Transverse colon (tissue), 4 donors: ENCODE results near the gene WDR19. TPM values are rescaled to one million over a fixed set of nuclear protein-coding genes. Genes with fewer than 3 reads are reported as not detected.

Experiments
- DNase-seq: peaks from one replicate; pipeline ENCODE4 v3.0.0-alpha.2; 2019
- H3K27ac ChIP-seq, 4 donors: fragments of 200-600 bp; sonication (generic); 2 replicates each; pipeline ENCODE4 v1.5.1; 2016 to 2018; ENCODE audit warnings: inconsistent platforms in 4 of 4
- H3K27me3 ChIP-seq: fragments of 200-600 bp; sonication (generic); 2 replicates; pipeline ENCODE4 v1.5.1; 2017; ENCODE audit warnings: inconsistent platforms
- H3K36me3 ChIP-seq, 4 donors: fragments of 200-600 bp; sonication (generic); 2 replicates each; pipeline ENCODE4 v1.5.1; 2017 to 2019; ENCODE audit warnings: inconsistent platforms in 4 of 4
- H3K4me1 ChIP-seq, 4 donors: fragments of 200-600 bp; sonication (generic); 2 replicates each; pipeline ENCODE4 v1.5.1; 2017 to 2020; ENCODE audit warnings: inconsistent platforms in 4 of 4
- H3K4me3 ChIP-seq, 4 donors: fragments of 200-600 bp; sonication (generic); 1 replicate in 1 of 4; 2 replicates in 3 of 4; pipeline versions ENCODE4 v1.5.1 to v1.6.1; 2017 to 2019; ENCODE audit warnings: inconsistent platforms in 4 of 4
- H3K9me3 ChIP-seq, 2 donors: fragments of 200-600 bp; sonication (generic); 2 replicates each; pipeline ENCODE4 v1.5.1; 2017 to 2019; ENCODE audit warnings: inconsistent platforms in 2 of 2
- EP300 ChIP-seq: sonication (generic); formaldehyde crosslinking; IDR thresholded peaks from one replicate; pipeline ENCODE4 v1.6.1; 2017; ENCODE audit warnings: antibody characterized with exemption, low read depth
- POLR2A ChIP-seq: fragments of 450-650 bp; IDR thresholded peaks from one replicate; pipeline ENCODE4 v1.6.1; 2016; ENCODE audit warnings: antibody characterized with exemption, mild to moderate bottlenecking, moderate library complexity
- POLR2AphosphoS5 ChIP-seq, 3 donors: sonication (generic); formaldehyde crosslinking; IDR thresholded peaks; one replicate each; pipeline ENCODE4 v1.6.1; 2016; ENCODE audit warnings: antibody characterized with exemption in 3 of 3
- WGBS, 2 donors: methylation state at CpG; one replicate each; pipeline ENCODE4 v1.1.5; 2018; ENCODE audit warnings: low coverage in 1 of 2; 5-methylcytosine and 5-hydroxymethylcytosine counted together
- in situ Hi-C, 4 donors: fragments of 200-750 bp; cut with MboI; loops; one replicate each; pipeline versions ENCODE4 v1.15.0 to v1.15.1; 2017; ENCODE audit warnings: low sequenced_read_pairs in 3 of 4, low pct_ligation_motif_present in 1 of 4, low pct_unique_long_range_greater_than_20kb in 1 of 4
- intact Hi-C: fragments of 100-400 bp; cut with DNase I; formaldehyde crosslinking; loops from one replicate; pipeline ENCODE4 v1.15.1; 2023; ENCODE audit warnings: low total_unique reads
- total RNA-seq, 4 donors: library from RNA; depleted of rRNA; stranded (reverse); fragments of >200 nt; gene quantifications; one replicate each; pipeline ENCODE4 v1.1.0, GENCODE V29; 2016
- TF ChIP-seq, protein P1 (sequence below), 5 experiments: fragments of 200-600 bp in 3 of 5; fragments of 450-650 bp in 2 of 5; sonication (generic) in 3 of 5; IDR thresholded peaks; 1 replicate in 2 of 5; 2 replicates in 3 of 5; pipeline ENCODE4 v1.5.1; 2016 to 2017; ENCODE audit warnings: antibody characterized with exemption in 5 of 5, inconsistent platforms in 3 of 5, mild to moderate bottlenecking in 2 of 5, moderate library complexity in 1 of 5

Gene WDR19
- total RNA-seq, 4 donors from 2014 or later: 10.4 to 92.9 (median 36.4) TPM

DNA sequence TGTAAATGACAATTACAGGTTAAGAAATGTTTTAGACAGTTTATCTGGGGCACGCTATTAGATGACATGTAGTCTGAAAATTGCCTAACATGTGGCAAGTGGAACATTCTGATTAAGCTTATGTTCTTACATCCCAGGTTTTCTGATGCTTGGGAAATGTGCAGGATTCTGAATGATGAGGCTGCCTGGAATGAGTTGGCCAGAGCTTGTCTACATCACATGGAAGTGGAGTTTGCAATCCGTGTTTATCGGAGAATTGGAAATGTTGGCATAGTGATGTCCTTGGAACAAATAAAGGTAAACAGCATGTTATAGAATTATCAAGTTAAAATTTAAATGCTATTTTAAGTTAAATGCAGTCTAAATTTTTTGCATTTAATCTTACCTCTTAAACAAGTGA, 49.3 kb downstream of the WDR19 start:
- intact Hi-C loops: no loop called here

GRCh38 chr4:39232100-39232499, 49.8 kb downstream of the WDR19 start:
- no peak for DNase-seq
- H3K9me3 ChIP-seq: no peaks in the 10 kb centered on the region
- H3K36me3 ChIP-seq: peaks cover 0 to 17% (median 0%) of the 10 kb centered on the region in 4 donors
- H3K4me1 ChIP-seq: no peaks in the 10 kb centered on the region
- in situ Hi-C loops (no loop called here), intact Hi-C loops (no loop called here)
- no peaks in the 10 kb centered on the region for H3K27me3 ChIP-seq
- H3K4me3 ChIP-seq: no peak overlapping the region
- no peak overlapping the region for H3K27ac ChIP-seq
- 87 to 93% methylated on average over 3 to 7 of the region's 7 CpGs for WGBS, 2 donors
- TF ChIP-seq POLR2AphosphoS5 (IDR thresholded peaks at IDR 0.05) (no peak), EP300 (no peak), POLR2A (no peak)
- TF ChIP-seq, protein P1, sequence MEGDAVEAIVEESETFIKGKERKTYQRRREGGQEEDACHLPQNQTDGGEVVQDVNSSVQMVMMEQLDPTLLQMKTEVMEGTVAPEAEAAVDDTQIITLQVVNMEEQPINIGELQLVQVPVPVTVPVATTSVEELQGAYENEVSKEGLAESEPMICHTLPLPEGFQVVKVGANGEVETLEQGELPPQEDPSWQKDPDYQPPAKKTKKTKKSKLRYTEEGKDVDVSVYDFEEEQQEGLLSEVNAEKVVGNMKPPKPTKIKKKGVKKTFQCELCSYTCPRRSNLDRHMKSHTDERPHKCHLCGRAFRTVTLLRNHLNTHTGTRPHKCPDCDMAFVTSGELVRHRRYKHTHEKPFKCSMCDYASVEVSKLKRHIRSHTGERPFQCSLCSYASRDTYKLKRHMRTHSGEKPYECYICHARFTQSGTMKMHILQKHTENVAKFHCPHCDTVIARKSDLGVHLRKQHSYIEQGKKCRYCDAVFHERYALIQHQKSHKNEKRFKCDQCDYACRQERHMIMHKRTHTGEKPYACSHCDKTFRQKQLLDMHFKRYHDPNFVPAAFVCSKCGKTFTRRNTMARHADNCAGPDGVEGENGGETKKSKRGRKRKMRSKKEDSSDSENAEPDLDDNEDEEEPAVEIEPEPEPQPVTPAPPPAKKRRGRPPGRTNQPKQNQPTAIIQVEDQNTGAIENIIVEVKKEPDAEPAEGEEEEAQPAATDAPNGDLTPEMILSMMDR (IDR thresholded peaks at IDR 0.05): no peak

More for the DNA sequence above, 49.3 kb downstream of the WDR19 start:
- Histone ChIP-seq H3K27ac (no peak overlapping the region), H3K36me3 (peaks cover 0 to 17% (median 0%) of the 10 kb centered on the region in 4 donors), H3K4me1 (no peaks in the 10 kb centered on the region), H3K4me3 (no peak overlapping the region), H3K27me3 (no peaks in the 10 kb centered on the region), H3K9me3 (no peaks in the 10 kb centered on the region)
- no peak for DNase-seq
- in situ Hi-C loops: no loop called here
- WGBS, 2 donors: 98 to 100% methylated on average over 3 of the region's 3 CpGs
- no peak for TF ChIP-seq POLR2A
- no peak for TF ChIP-seq POLR2AphosphoS5 (IDR thresholded peaks at IDR 0.05)
- TF ChIP-seq, protein P1 (IDR thresholded peaks at IDR 0.05): no peak
- no peak for TF ChIP-seq EP300

DNA sequence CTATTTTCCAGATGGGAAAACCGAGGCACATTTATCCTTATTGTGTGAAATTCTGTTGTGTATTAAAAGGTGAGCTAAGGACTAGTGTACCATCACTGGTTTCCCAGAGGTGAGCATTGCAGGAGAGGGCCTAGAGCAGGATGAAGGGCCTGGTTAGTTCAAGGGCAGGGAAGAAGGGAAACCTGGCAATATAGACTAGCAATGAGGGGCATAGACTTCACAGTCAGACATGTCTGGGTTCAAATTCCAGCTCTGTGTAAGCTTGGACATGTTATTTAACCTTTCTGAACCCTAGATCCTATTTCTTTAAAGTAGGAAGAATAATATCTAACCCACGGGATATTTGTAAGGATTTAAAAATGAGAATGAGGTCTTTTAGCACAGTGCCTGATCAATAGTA, 50.8 kb downstream of the WDR19 start:
- DNase-seq: no peak
- TF ChIP-seq, protein P1 (IDR thresholded peaks at IDR 0.05): no peak
- TF ChIP-seq POLR2A (no peak), POLR2AphosphoS5 (IDR thresholded peaks at IDR 0.05) (no peak), EP300 (no peak)
- intact Hi-C loops: no loop called here
- Histone ChIP-seq H3K27ac (no peak overlapping the region), H3K9me3 (no peaks in the 10 kb centered on the region), H3K4me3 (no peak overlapping the region), H3K36me3 (peaks cover 0 to 17% (median 0%) of the 10 kb centered on the region in 4 donors), H3K4me1 (no peaks in the 10 kb centered on the region), H3K27me3 (no peaks in the 10 kb centered on the region)
- in situ Hi-C loops: no loop called here
- WGBS, 2 donors: 90 to 93% methylated on average over 2 of the region's 2 CpGs

DNA sequence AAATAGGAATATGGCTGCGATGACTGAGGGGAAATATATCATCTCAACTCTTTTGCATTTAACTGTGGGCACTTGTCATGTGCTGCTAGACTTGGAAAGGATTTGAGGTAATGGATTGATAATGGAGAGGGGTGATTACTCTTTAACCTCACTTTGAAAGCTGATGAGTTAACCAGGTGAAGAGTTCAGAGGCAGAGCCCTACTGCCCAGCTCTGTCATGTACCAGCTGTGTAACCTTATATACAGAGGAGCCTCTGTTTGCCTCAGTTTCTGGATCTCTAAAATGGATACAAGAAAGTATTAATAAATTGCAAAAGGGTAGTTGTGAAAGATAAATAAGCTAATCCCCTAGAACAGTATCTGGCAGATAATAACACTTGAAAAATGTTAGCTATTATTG, 51.5 kb downstream of the WDR19 start:
- Histone ChIP-seq H3K4me3 (no peak overlapping the region), H3K27me3 (no peaks in the 10 kb centered on the region), H3K36me3 (peaks cover 0 to 17% (median 0%) of the 10 kb centered on the region in 4 donors), H3K27ac (no peak overlapping the region), H3K4me1 (no peaks in the 10 kb centered on the region), H3K9me3 (no peaks in the 10 kb centered on the region)
- DNase-seq: no peak
- in situ Hi-C loops: no loop called here
- 100% methylated on average over 1 of the region's 1 CpG for WGBS, 2 donors
- intact Hi-C loops: no loop called here
- no peak for TF ChIP-seq POLR2A
- no peak for TF ChIP-seq EP300
- TF ChIP-seq, protein P1 (IDR thresholded peaks at IDR 0.05): no peak
- no peak for TF ChIP-seq POLR2AphosphoS5 (IDR thresholded peaks at IDR 0.05)
